Stimulated activated naive CD4-positive, alpha-beta T cell treated with Interleukin-2 at 50 U/mL for 16 hours (primary cell): ENCODE results near the gene SMCR8.
"Not testable (repeated sequence)": the region's sequence is repeated elsewhere in the genome, so short reads cannot be mapped to it uniquely, and the experiment has no call there.

ENCODE experiments used
- DNase-seq: peaks from one replicate; lab custom pipeline; 2025; lab: John Stamatoyannopoulos, UW

The SMCR8 gene

GRCh38 chr17:18318771-18319450 lies 3.8 kb downstream of the SMCR8 start:
- no peak for DNase-seq

GRCh38 chr17:18319604-18320256 lies 4.6 kb downstream of the SMCR8 start:
- DNase-seq = no peak

GRCh38 chr17:18320301-18320700 lies 5.2 kb downstream of the SMCR8 start:
- DNase-seq = no peak

GRCh38 chr17:18321309-18321708 lies 6.2 kb downstream of the SMCR8 start:
- no peak for DNase-seq

- DNase-seq = no peak
Observed at GRCh38 chr17:18322522-18322921, 7.4 kb downstream of the SMCR8 start.

GRCh38 chr17:18323007-18323406 lies 7.9 kb downstream of the SMCR8 start:
- no peak for DNase-seq

- no peak for DNase-seq
Observed at GRCh38 chr17:18323507-18324139, 8.5 kb downstream of the SMCR8 start.

GRCh38 chr17:18324140-18325050 lies 9.3 kb downstream of the SMCR8 start:
- DNase-seq = no peak

GRCh38 chr17:18326039-18326438 lies 10.9 kb downstream of the SMCR8 start:
- no peak for DNase-seq

- no peak for DNase-seq
Observed at GRCh38 chr17:18326572-18326971, 11.5 kb downstream of the SMCR8 start.

GRCh38 chr17:18327093-18327492 lies 12.0 kb downstream of the SMCR8 start:
- DNase-seq = no peak

GRCh38 chr17:18327556-18327955 lies 12.5 kb downstream of the SMCR8 start:
- DNase-seq = no peak

GRCh38 chr17:18328643-18329204 lies 13.6 kb downstream of the SMCR8 start:
- DNase-seq = no peak

- no peak for DNase-seq
Observed at GRCh38 chr17:18331879-18332278, 16.8 kb downstream of the SMCR8 start.

GRCh38 chr17:18332909-18333489 lies 17.9 kb downstream of the SMCR8 start:
- DNase-seq = no peak

- DNase-seq = not testable (repeated sequence)
Observed at GRCh38 chr17:18338158-18338557, 23.1 kb downstream of the SMCR8 start.

GRCh38 chr17:18339933-18340332 lies 24.8 kb downstream of the SMCR8 start:
- DNase-seq = no peak

- DNase-seq = no peak
Observed at GRCh38 chr17:18344021-18344420, 28.9 kb downstream of the SMCR8 start.

- no peak for DNase-seq
Observed at GRCh38 chr17:18353541-18353940, 38.4 kb downstream of the SMCR8 start.

GRCh38 chr17:18356624-18357023 lies 41.5 kb downstream of the SMCR8 start:
- no peak for DNase-seq

GRCh38 chr17:18360518-18360917 lies 45.4 kb downstream of the SMCR8 start:
- DNase-seq = no peak
